Measurements from ENCODE around the gene KIAA0513. TPM values are rescaled to one million over a fixed set of nuclear protein-coding genes. Genes with fewer than 3 reads are reported as not detected.

KIAA0513 gene
- total RNA-seq, 1 donor from 2014 or later: 16.3 TPM

- no peak overlapping the region for H3K4me3 Mint-ChIP-seq (ENCODE audit: low read depth)
- TF ChIP-seq CTCF (IDR thresholded peaks at IDR 0.05; ENCODE audit: unreplicated experiment): no peak
- H3K9me3 Mint-ChIP-seq (ENCODE audit: low read depth): no peaks in the 10 kb centered on the region
- H3K27me3 Mint-ChIP-seq: no peaks in the 10 kb centered on the region
- peak overlapping the region; percentile 89 for H3K27ac Mint-ChIP-seq
- H3K36me3 Mint-ChIP-seq (ENCODE audit: insufficient read depth): peaks cover 5% of the 10 kb centered on the region
- H3K4me1 Mint-ChIP-seq (ENCODE audit: low read depth): peaks cover 50% of the 10 kb centered on the region
- no peak for DNase-seq (ENCODE audit: low spot score, unreplicated experiment)
Measured at GRCh38 chr16:85003725-85004586, 23.6 kb upstream of the KIAA0513 start.

DNA sequence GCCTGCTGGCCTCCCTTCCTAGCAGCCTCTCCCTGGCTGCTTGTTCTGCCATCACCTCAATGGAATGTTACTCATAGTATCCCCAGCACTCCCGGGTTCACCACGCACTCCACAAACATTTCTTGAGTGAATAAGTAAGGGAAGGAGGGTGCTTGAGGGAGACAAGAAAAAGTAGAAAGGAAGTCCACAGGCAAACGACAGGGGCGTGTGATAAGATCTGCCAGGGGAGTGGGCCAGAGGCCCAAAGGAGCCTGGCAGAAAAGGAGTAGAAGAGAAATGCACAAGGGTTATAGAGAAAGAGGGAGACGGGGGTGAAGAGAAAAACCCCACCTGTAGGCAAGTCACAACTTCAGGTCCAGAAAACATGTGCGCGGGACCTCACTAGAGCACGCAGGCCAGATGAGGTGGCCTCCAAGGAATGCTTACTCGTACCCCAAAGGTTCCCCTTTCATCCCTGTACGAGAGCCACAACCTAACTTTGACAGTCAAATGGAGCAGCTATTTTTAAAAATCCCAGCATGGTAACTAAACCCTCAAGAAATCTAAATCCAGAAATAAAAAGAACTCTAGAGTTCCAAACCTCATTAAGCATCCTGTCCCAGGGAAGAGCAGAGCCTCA, 22.9 kb upstream of the KIAA0513 start:
- Mint-ChIP-seq H3K4me3 (ENCODE audit: low read depth) (no peak overlapping the region), H3K9me3 (ENCODE audit: low read depth) (no peaks in the 10 kb centered on the region), H3K4me1 (ENCODE audit: low read depth) (peaks cover 52% of the 10 kb centered on the region), H3K27ac (peak overlapping the region; percentile 68), H3K36me3 (ENCODE audit: insufficient read depth) (peaks cover 2% of the 10 kb centered on the region), H3K27me3 (no peaks in the 10 kb centered on the region)
- DNase-seq (ENCODE audit: low spot score, unreplicated experiment): no peak
- no peak for TF ChIP-seq CTCF (IDR thresholded peaks at IDR 0.05; ENCODE audit: unreplicated experiment)

- Mint-ChIP-seq H3K4me3 (ENCODE audit: low read depth) (no peak overlapping the region), H3K4me1 (ENCODE audit: low read depth) (peaks cover 59% of the 10 kb centered on the region), H3K36me3 (ENCODE audit: insufficient read depth) (peaks cover 2% of the 10 kb centered on the region), H3K9me3 (ENCODE audit: low read depth) (no peaks in the 10 kb centered on the region), H3K27ac (peak overlapping the region; percentile 68), H3K27me3 (no peaks in the 10 kb centered on the region)
- TF ChIP-seq CTCF (IDR thresholded peaks at IDR 0.05; ENCODE audit: unreplicated experiment): no peak
- no peak for DNase-seq (ENCODE audit: low spot score, unreplicated experiment)
Measured at GRCh38 chr16:85005285-85006069, 22.1 kb upstream of the KIAA0513 start.

GRCh38 chr16:85006639-85007038, 21.0 kb upstream of the KIAA0513 start:
- DNase-seq (ENCODE audit: low spot score, unreplicated experiment): no peak
- H3K27me3 Mint-ChIP-seq: no peaks in the 10 kb centered on the region
- peak overlapping the region; percentile 91 for H3K27ac Mint-ChIP-seq
- H3K36me3 Mint-ChIP-seq (ENCODE audit: insufficient read depth): no peaks in the 10 kb centered on the region
- H3K9me3 Mint-ChIP-seq (ENCODE audit: low read depth): no peaks in the 10 kb centered on the region
- no peak for TF ChIP-seq CTCF (IDR thresholded peaks at IDR 0.05; ENCODE audit: unreplicated experiment)
- peaks cover 59% of the 10 kb centered on the region for H3K4me1 Mint-ChIP-seq (ENCODE audit: low read depth)
- no peak overlapping the region for H3K4me3 Mint-ChIP-seq (ENCODE audit: low read depth)

Measured in progenitor cell of endocrine pancreas (in vitro differentiated cells).